H9 (cell line): ENCODE measurements around the gene BCAS4. TPM values are rescaled to one million over a fixed set of nuclear protein-coding genes. Genes with fewer than 3 reads are reported as not detected.

Source experiments
- DNase-seq: peaks from one replicate; pipeline ENCODE4 v3.0.0-alpha.2; 2017
- H2AFZ ChIP-seq: one replicate; pipeline ENCODE4 v1.6.1; 2013; ENCODE audit warnings: mild to moderate bottlenecking, low read length, control low read depth, moderate library complexity
- H2AK5ac ChIP-seq: 2 replicates; pipeline ENCODE4 v1.6.1; 2013; ENCODE audit warnings: low read length, control low read depth, mixed read lengths; ENCODE audit not compliant: insufficient read length
- H2BK120ac ChIP-seq: one replicate; pipeline ENCODE4 v1.6.1; 2013; ENCODE audit warnings: low read depth, mild to moderate bottlenecking, low read length, control low read depth, inconsistent platforms; ENCODE audit not compliant: poor library complexity, severe bottlenecking
- H2BK12ac ChIP-seq: 2 replicates; pipeline ENCODE4 v1.6.1; 2013; ENCODE audit warnings: low read length, control low read depth, mixed read lengths, low read depth; ENCODE audit not compliant: insufficient read length
- H2BK15ac ChIP-seq: 2 replicates; pipeline ENCODE4 v1.6.1; 2013; ENCODE audit warnings: low read depth, low read length, control low read depth
- H2BK20ac ChIP-seq: one replicate; pipeline ENCODE4 v1.6.1; 2013; ENCODE audit warnings: low read depth, mild to moderate bottlenecking, low read length, control low read depth, inconsistent platforms; ENCODE audit not compliant: poor library complexity, severe bottlenecking
- H2BK5ac ChIP-seq: 2 replicates; pipeline ENCODE4 v1.6.1; 2013; ENCODE audit warnings: low read length, control low read depth, mixed read lengths; ENCODE audit not compliant: insufficient read length
- H3K14ac ChIP-seq: 2 replicates; pipeline ENCODE4 v1.6.1; 2013; ENCODE audit warnings: low read length, control low read depth; ENCODE audit not compliant: insufficient read depth
- H3K18ac ChIP-seq: 2 replicates; pipeline ENCODE4 v1.6.1; 2013; ENCODE audit warnings: low read depth, mild to moderate bottlenecking, mixed read lengths, low read length, control low read depth; ENCODE audit not compliant: insufficient read length
- H3K23ac ChIP-seq: 2 replicates; pipeline ENCODE4 v1.6.1; 2013; ENCODE audit warnings: low read length, control low read depth, mixed read lengths, low read depth; ENCODE audit not compliant: insufficient read length
- H3K23me2 ChIP-seq: 2 replicates; pipeline ENCODE4 v1.6.1; 2013; ENCODE audit warnings: low read depth, mild to moderate bottlenecking, mixed read lengths, low read length, control low read depth; ENCODE audit not compliant: insufficient read length, poor library complexity, severe bottlenecking
- H3K27ac ChIP-seq: 2 replicates; pipeline ENCODE4 v1.5.1; 2013; ENCODE audit warnings: low read length, control low read depth, mixed read lengths, low read depth; ENCODE audit not compliant: insufficient read length
- H3K27me3 ChIP-seq: 2 replicates; pipeline ENCODE4 v1.6.1; 2013; ENCODE audit warnings: low read length, control low read depth, inconsistent platforms; ENCODE audit not compliant: insufficient read depth
- H3K4ac ChIP-seq: 2 replicates; pipeline ENCODE4 v1.6.1; 2013; ENCODE audit warnings: low read depth, mild to moderate bottlenecking, control low read depth, inconsistent platforms, low read length, moderate library complexity
- H3K4me1 ChIP-seq: 2 replicates; pipeline ENCODE4 v1.6.1; 2013; ENCODE audit warnings: low read length, control low read depth, inconsistent platforms; ENCODE audit not compliant: insufficient read depth
- H3K4me2 ChIP-seq: 2 replicates; pipeline ENCODE4 v1.6.1; 2013; ENCODE audit warnings: low read length, control low read depth, mixed read lengths; ENCODE audit not compliant: insufficient read length, insufficient read depth
- H3K56ac ChIP-seq: 2 replicates; pipeline ENCODE4 v1.6.1; 2013; ENCODE audit warnings: low read depth, mild to moderate bottlenecking, mixed read lengths, low read length, control low read depth; ENCODE audit not compliant: insufficient read length
- H3K79me1 ChIP-seq: 2 replicates; pipeline ENCODE4 v1.6.1; 2013; ENCODE audit warnings: low read depth, mild to moderate bottlenecking, moderate library complexity, low read length, control low read depth, inconsistent platforms; ENCODE audit not compliant: insufficient read depth, poor library complexity, severe bottlenecking
- H3K79me2 ChIP-seq: 2 replicates; pipeline ENCODE4 v1.6.1; 2013; ENCODE audit warnings: low read length, control low read depth, inconsistent platforms; ENCODE audit not compliant: insufficient read depth
- H3K9ac ChIP-seq: 2 replicates; pipeline ENCODE4 v1.6.1; 2013; ENCODE audit warnings: low read length, control low read depth, mixed read lengths; ENCODE audit not compliant: insufficient read length; ENCODE audit errors: extremely low read depth
- H3K9me3 ChIP-seq: one replicate; pipeline ENCODE4 v1.6.1; 2013; ENCODE audit warnings: low read depth, low read length, inconsistent platforms; ENCODE audit not compliant: control insufficient read depth
- H3T11ph ChIP-seq: one replicate; pipeline ENCODE4 v1.6.1; 2013; ENCODE audit warnings: mild to moderate bottlenecking, low read length, control low read depth, inconsistent platforms
- H4K20me1 ChIP-seq: one replicate; pipeline ENCODE4 v1.6.1; 2013; ENCODE audit not compliant: control insufficient read depth, insufficient read length, insufficient read depth
- H4K5ac ChIP-seq: 2 replicates; pipeline ENCODE4 v1.6.1; 2013; ENCODE audit warnings: low read depth, mild to moderate bottlenecking, mixed read lengths, low read length, control low read depth; ENCODE audit not compliant: insufficient read length
- H4K8ac ChIP-seq: replicated peaks from 2 replicates; pipeline ENCODE4 v1.6.1; 2013; ENCODE audit warnings: low read length, control low read depth, mixed read lengths, low read depth; ENCODE audit not compliant: insufficient read length
- H4K91ac ChIP-seq: 2 replicates; pipeline ENCODE4 v1.6.1; 2013; ENCODE audit warnings: low read depth, mild to moderate bottlenecking, moderate library complexity, mixed read lengths, low read length, control low read depth; ENCODE audit not compliant: insufficient read length
- H3K27ac Mint-ChIP-seq, 3 experiments: 2 replicates in 2 of 3; 3 replicates in 1 of 3; pipeline ENCODE4 v1.8.0; 2020 to 2021; ENCODE audit warnings: mixed read lengths in 3 of 3, mild to moderate bottlenecking in 1 of 3, moderate library complexity in 1 of 3
- H3K27me3 Mint-ChIP-seq: 2 replicates; pipeline ENCODE4 v1.8.0; 2021; ENCODE audit warnings: low read depth, mild to moderate bottlenecking, moderate library complexity, mixed read lengths
- H3K36me3 Mint-ChIP-seq, 3 experiments: 2 replicates in 2 of 3; 3 replicates in 1 of 3; pipeline ENCODE4 v1.8.0; 2020 to 2021; ENCODE audit warnings: low read depth in 3 of 3, mixed read lengths in 3 of 3; ENCODE audit not compliant: insufficient read depth in 1 of 3
- H3K4me1 Mint-ChIP-seq, 2 experiments: 2 replicates each; pipeline ENCODE4 v1.8.0; 2020; ENCODE audit warnings: mixed read lengths in 2 of 2
- H3K4me3 Mint-ChIP-seq, 2 experiments: 2 replicates in 1 of 2; 3 replicates in 1 of 2; pipeline ENCODE4 v1.8.0; 2020 to 2021; ENCODE audit warnings: mild to moderate bottlenecking in 2 of 2, mixed read lengths in 2 of 2, moderate library complexity in 1 of 2
- H3K9me3 Mint-ChIP-seq, 2 experiments: 2 replicates in 1 of 2; 3 replicates in 1 of 2; pipeline ENCODE4 v1.8.0; 2020; ENCODE audit warnings: mild to moderate bottlenecking in 2 of 2, mixed read lengths in 2 of 2, moderate library complexity in 1 of 2
- CTCF ChIP-seq: fragments of 200-600 bp; sonication (generic); conservative IDR thresholded peaks from 3 replicates; pipeline ENCODE4 v1.8.0; 2021; ENCODE audit warnings: antibody characterized with exemption, mild to moderate bottlenecking
- WGBS: extraction: QIAGEN DNeasy Blood & Tissue Kit; methylation state at CpG from one replicate; pipeline ENCODE4 v1.1.7; 2013; ENCODE audit warnings: missing lambda C conversion rate, low lambda C conversion rate, mixed read lengths; ENCODE audit not compliant: insufficient read length; ENCODE audit errors: extremely low coverage; 5-methylcytosine and 5-hydroxymethylcytosine counted together
- total RNA-seq: library from RNA; stranded (reverse); gene quantifications from 2 replicates; pipeline ENCODE4 v1.2.1, GENCODE V29; 2021

The BCAS4 gene
- total RNA-seq, 1 experiment from 2014 or later = 16.9 TPM

GRCh38 chr20:50895111-50895830, 100.4 kb downstream of the BCAS4 start:
- no CpG with 5 or more reads among the region's 8 CpGs for WGBS
- Histone ChIP-seq H3K4me1 (no peaks in the 10 kb centered on the region), H3K14ac (no peak overlapping the region), H3K79me2 (no peaks in the 10 kb centered on the region; the same call in 1 of the 2 replicates), H3T11ph (no peak overlapping the region), H2BK15ac (no peak overlapping the region), H3K4me2 (no peak overlapping the region), H3K23ac (no peak overlapping the region), H3K23me2 (no peaks in the 10 kb centered on the region), H3K4ac (no peak overlapping the region), H2BK5ac (no peak overlapping the region), H3K56ac (no peak overlapping the region), H3K27me3 (no peaks in the 10 kb centered on the region), H4K91ac (no peak overlapping the region), H3K27ac (no peak overlapping the region), H3K9ac (no peak overlapping the region), H2BK20ac (no peak overlapping the region), H4K20me1 (no peaks in the 10 kb centered on the region), H3K9me3 (no peaks in the 10 kb centered on the region), H4K5ac (no peak overlapping the region), H2AFZ (no peak overlapping the region), H2BK120ac (no peak overlapping the region), H3K18ac (no peak overlapping the region), H4K8ac (no peak overlapping the region), H2AK5ac (no peak overlapping the region), H3K79me1 (peaks cover 10% of the 10 kb centered on the region), H2BK12ac (no peak overlapping the region)
- Mint-ChIP-seq H3K4me1 (0 out of 4 replicates have a peak, but pooled peaks cover 0 to 7% of the 10 kb centered on the region in 2 experiments), H3K4me3 (no peak overlapping the region), H3K27me3 (no peaks in the 10 kb centered on the region; the same call in 1 of the 2 replicates), H3K27ac (no peak overlapping the region), H3K36me3 (peaks cover 43 to 97% (median 78%) of the 10 kb centered on the region in 3 experiments), H3K9me3 (no peaks in the 10 kb centered on the region)
- TF ChIP-seq CTCF = no peak
- DNase-seq = no peak
